IMR-90 (cell line): Measurements from ENCODE around the gene MSI2. TPM values are rescaled to one million over a fixed set of nuclear protein-coding genes. Genes with fewer than 3 reads are reported as not detected.

ENCODE experiments used
- ATAC-seq: fragments of 200-7000 bp; cut with Tn5 transposase; 2 replicates; pipeline ENCODE4 v1.9.1; 2020; ENCODE audit warnings: low read depth, mild to moderate bottlenecking, moderate library complexity
- BruUV-seq: library from RNA; stranded (reverse); fragments of 400-500 nt; replicated peaks from 2 replicates; lab custom pipeline; 2021; lab: Mats Ljungman, UMichigan
- CTCF ChIA-PET: fragments of 300-600 bp; formaldehyde crosslinking; extraction: SDS; loops from one replicate; lab custom pipeline; 2021; ENCODE audit warnings: antibody characterized with exemption; lab: Yijun Ruan, JAX
- POLR2A ChIA-PET: fragments of 300-600 bp; sonication (Branson Sonifier 250); formaldehyde crosslinking; loops from one replicate; lab custom pipeline; 2022; ENCODE audit warnings: antibody characterized with exemption; ENCODE audit not compliant: unreplicated experiment; lab: Charles Lee
- DNase-seq: peaks from one replicate; pipeline ENCODE4 v3.0.0; 2013
- H2AFZ ChIP-seq: replicated peaks from 2 replicates; pipeline ENCODE3; 2013; ENCODE audit warnings: low read length, mild to moderate bottlenecking; ENCODE audit not compliant: poor library complexity
- H2AK5ac ChIP-seq: 2 replicates; pipeline ENCODE4 v1.6.1; 2013; ENCODE audit warnings: low read depth, low read length, inconsistent platforms
- H2AK9ac ChIP-seq: replicated peaks from 2 replicates; pipeline ENCODE3; 2013; ENCODE audit warnings: mild to moderate bottlenecking, low read depth, low read length, moderate library complexity; ENCODE audit not compliant: poor library complexity
- H2BK120ac ChIP-seq: 2 replicates; pipeline ENCODE4 v1.6.1; 2013; ENCODE audit warnings: low read depth, low read length, inconsistent platforms
- H2BK15ac ChIP-seq: 3 replicates; pipeline ENCODE4 v1.6.1; 2013; ENCODE audit warnings: low read depth, low read length, inconsistent platforms
- H2BK20ac ChIP-seq: 2 replicates; pipeline ENCODE4 v1.6.1; 2013; ENCODE audit warnings: low read depth, mild to moderate bottlenecking, inconsistent platforms, low read length, moderate library complexity
- H2BK5ac ChIP-seq: 2 replicates; pipeline ENCODE4 v1.6.1; 2013; ENCODE audit warnings: mild to moderate bottlenecking, low read depth, low read length, inconsistent platforms; ENCODE audit not compliant: poor library complexity, severe bottlenecking
- H3K14ac ChIP-seq: replicated peaks from 2 replicates; pipeline ENCODE4 v1.6.1; 2013; ENCODE audit warnings: low read depth, low read length, inconsistent platforms
- H3K18ac ChIP-seq: 2 replicates; pipeline ENCODE4 v1.6.1; 2013; ENCODE audit warnings: low read depth, low read length, control low read depth
- H3K23ac ChIP-seq: 2 replicates; pipeline ENCODE4 v1.6.1; 2013; ENCODE audit warnings: low read depth, low read length, inconsistent platforms
- H3K27ac ChIP-seq: 2 replicates; pipeline ENCODE4 v1.5.1; 2013; ENCODE audit warnings: mild to moderate bottlenecking, control low read depth, low read length; ENCODE audit not compliant: insufficient read depth
- H3K27me3 ChIP-seq: 2 replicates; pipeline ENCODE4 v1.6.1; 2013; ENCODE audit warnings: low read length; ENCODE audit not compliant: control insufficient read depth, insufficient read depth
- H3K36me3 ChIP-seq: 2 replicates; pipeline ENCODE4 v1.6.1; 2013; ENCODE audit warnings: low read length, mixed read lengths; ENCODE audit not compliant: control insufficient read depth, insufficient read depth
- H3K4ac ChIP-seq: 2 replicates; pipeline ENCODE4 v1.6.1; 2013; ENCODE audit warnings: low read depth, low read length, inconsistent platforms
- H3K4me1 ChIP-seq: 2 replicates; pipeline ENCODE4 v1.6.1; 2013; ENCODE audit warnings: low read length, mixed read lengths; ENCODE audit not compliant: control insufficient read depth, insufficient read depth
- H3K4me2 ChIP-seq: 2 replicates; pipeline ENCODE4 v1.6.1; 2013; ENCODE audit warnings: low read depth, mild to moderate bottlenecking, control low read depth, low read length, moderate library complexity
- H3K4me3 ChIP-seq: 2 replicates; pipeline ENCODE4 v1.5.1; 2013; ENCODE audit warnings: low read depth, mild to moderate bottlenecking, control low read depth, low read length, moderate library complexity; ENCODE audit not compliant: insufficient read depth
- H3K56ac ChIP-seq: 2 replicates; pipeline ENCODE4 v1.6.1; 2013; ENCODE audit warnings: low read length, inconsistent platforms; ENCODE audit not compliant: insufficient read depth; ENCODE audit errors: extremely low read depth
- H3K79me1 ChIP-seq, 2 experiments: 2 replicates each; pipeline ENCODE4 v1.6.1; 2013; ENCODE audit warnings: low read length in 2 of 2, inconsistent platforms in 1 of 2, low read depth in 1 of 2
- H3K9ac ChIP-seq: 2 replicates; pipeline ENCODE4 v1.6.1; 2013; ENCODE audit warnings: low read depth, low read length, control low read depth
- H3K9me1 ChIP-seq: 2 replicates; pipeline ENCODE4 v1.6.1; 2013; ENCODE audit warnings: low read length, inconsistent platforms; ENCODE audit not compliant: insufficient read depth
- H3K9me3 ChIP-seq: 2 replicates; pipeline ENCODE4 v1.6.1; 2013; ENCODE audit warnings: low read length; ENCODE audit not compliant: control insufficient read depth, insufficient read depth
- H4K20me1 ChIP-seq: 2 replicates; pipeline ENCODE4 v1.6.1; 2013; ENCODE audit warnings: low read length, inconsistent platforms; ENCODE audit not compliant: insufficient read depth
- H4K5ac ChIP-seq: 2 replicates; pipeline ENCODE4 v1.6.1; 2013; ENCODE audit warnings: mild to moderate bottlenecking, low read depth, low read length, control low read depth
- H4K8ac ChIP-seq, 2 experiments: 2 replicates each; pipeline ENCODE4 v1.6.1; 2013; ENCODE audit warnings: low read depth in 2 of 2, low read length in 2 of 2, control low read depth in 1 of 2, inconsistent platforms in 1 of 2
- H4K91ac ChIP-seq: 2 replicates; pipeline ENCODE4 v1.6.1; 2013; ENCODE audit warnings: low read depth, low read length, inconsistent platforms; ENCODE audit not compliant: insufficient read depth
- MXI1 ChIP-seq: IDR thresholded peaks from 2 replicates; pipeline ENCODE4 v1.6.1; 2012; ENCODE audit warnings: low read depth, mild to moderate bottlenecking, low read length, moderate library complexity, borderline replicate concordance
- WGBS, 2 experiments: methylation state at CpG; one replicate each; pipeline versions ENCODE4 v1.1.5 to v1.1.7; 2013; ENCODE audit warnings: missing lambda C conversion rate in 2 of 2; ENCODE audit not compliant: insufficient read length in 1 of 2; ENCODE audit errors: extremely low coverage in 2 of 2; 5-methylcytosine and 5-hydroxymethylcytosine counted together
- dilution Hi-C: fragments of 300-500 bp; cut with HindIII; formaldehyde crosslinking; loops from one replicate; pipeline ENCODE4 v1.14.3; 2018; ENCODE audit warnings: low sequenced_read_pairs; ENCODE audit not compliant: unreplicated experiment
- in situ Hi-C: fragments of 300-500 bp; cut with MboI; formaldehyde crosslinking; loops from 3 replicates; pipeline ENCODE4 v1.14.3; 2019; ENCODE audit warnings: low sequenced_read_pairs, inconsistent platforms, mixed read lengths
- intact Hi-C: fragments of 100-400 bp; cut with micrococcal nuclease; formaldehyde crosslinking; loops from 2 replicates; pipeline ENCODE4 v1.10.0; 2022
- polyA plus RNA-seq, 3 experiments: library from polyadenylated mRNA; depleted of rRNA; stranded (reverse); fragments of >200 nt; gene quantifications; 2 replicates each; pipeline ENCODE4 v1.2.3, GENCODE V29; 2012; ENCODE audit warnings: low replicate concordance in 1 of 3
- total RNA-seq: library from RNA; depleted of rRNA; stranded (reverse); fragments of >200 nt; gene quantifications from 2 replicates; pipeline ENCODE4 v1.2.3, GENCODE V29; 2012
- TF ChIP-seq, protein P1 (sequence below): fragments of 150-350 bp; IDR thresholded peaks from 2 replicates; pipeline ENCODE4 v1.6.1; 2017; ENCODE audit warnings: mild to moderate bottlenecking, antibody characterized with exemption, low read length, low read depth

Gene MSI2
- total and polyA plus RNA-seq, 2 of the 4 experiments (the other 2 are of a cell fraction) = 13.0 to 16.0 TPM

GRCh38 chr17:57442401-57442823, 186.1 kb downstream of the MSI2 start:
- Histone ChIP-seq H3K9me3 (no peaks in the 10 kb centered on the region), H2BK5ac (peak overlapping the region; percentile 49), H3K23ac (no peak overlapping the region), H3K79me1 (peaks cover 9 to 39% of the 10 kb centered on the region in 2 experiments; a peak in 3 of 4 replicates), H4K20me1 (no peaks in the 10 kb centered on the region), H2AK5ac (peak overlapping the region; percentile 68), H3K36me3 (no peaks in the 10 kb centered on the region), H2BK20ac (peak overlapping the region; percentile 80), H3K27ac (peak overlapping the region; percentile 70), H4K91ac (peak overlapping the region; percentile 90), H3K9me1 (peaks cover 29% of the 10 kb centered on the region), H4K8ac (peak overlapping the region in 1 of 2 experiments; percentile 79; a peak in 2 of 4 replicates), H3K4me1 (peaks cover 41% of the 10 kb centered on the region), H3K27me3 (no peaks in the 10 kb centered on the region), H3K56ac (no peak overlapping the region; the same call in 1 of the 2 replicates), H2BK15ac (peak overlapping the region; percentile 85; the same call in 2 of the 3 replicates), H2AFZ (peak overlapping the region; percentile 74), H3K4me2 (peak overlapping the region; percentile 4; the same call in 1 of the 2 replicates), H2AK9ac (peak overlapping the region; percentile 86), H3K14ac (peak overlapping the region; percentile 65), H2BK120ac (peak overlapping the region; percentile 85), H3K4me3 (no peak overlapping the region), H3K4ac (peak overlapping the region; percentile 93), H3K18ac (peak overlapping the region; percentile 18; the same call in 1 of the 2 replicates), H3K9ac (no peak overlapping the region), H4K5ac (peak overlapping the region; percentile 13)
- peak; percentile 70 for ATAC-seq
- intact Hi-C loops = loop anchor here (2.0 kb wide), 1 partner anchor 36 kb away; no protein-coding TSS in a partner anchor
- ChIA-PET POLR2A (no interaction called here), CTCF (interaction anchor here (0.8 to 1.5 kb wide), 2 partner anchors 200 to 229 kb away, joined by 3 to 6 read pairs; no protein-coding TSS in a partner anchor)
- dilution Hi-C loops = no loop called here
- TF ChIP-seq MXI1 = 0 out of 2 replicates have a peak, but pooled peaks have one; percentile 26
- TF ChIP-seq, protein P1, sequence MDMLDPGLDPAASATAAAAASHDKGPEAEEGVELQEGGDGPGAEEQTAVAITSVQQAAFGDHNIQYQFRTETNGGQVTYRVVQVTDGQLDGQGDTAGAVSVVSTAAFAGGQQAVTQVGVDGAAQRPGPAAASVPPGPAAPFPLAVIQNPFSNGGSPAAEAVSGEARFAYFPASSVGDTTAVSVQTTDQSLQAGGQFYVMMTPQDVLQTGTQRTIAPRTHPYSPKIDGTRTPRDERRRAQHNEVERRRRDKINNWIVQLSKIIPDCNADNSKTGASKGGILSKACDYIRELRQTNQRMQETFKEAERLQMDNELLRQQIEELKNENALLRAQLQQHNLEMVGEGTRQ = no peak
- no CpG with 5 or more reads among the region's 9 CpGs for WGBS, 2 experiments
- in situ Hi-C loops = no loop called here
- no TSS peak for BruUV-seq
- peak; percentile 91 for DNase-seq
